Measurements from ENCODE around the gene CRACR2B. TPM values are rescaled to one million over a fixed set of nuclear protein-coding genes. Genes with fewer than 3 reads are reported as not detected.

The CRACR2B gene
- total and polyA plus RNA-seq, 2 of the 13 experiments (the other 11 are each of a cell fraction or from before 2014, with no cell fraction given), result 14.9 to 21.0 TPM

- TF ChIP-seq ATF7 (IDR thresholded peaks at IDR 0.05), result no peak
- TF ChIP-seq ATF7 (CRISPR knock-in tag; IDR thresholded peaks at IDR 0.05), result no peak
- TF ChIP-seq UBTF (CRISPR knock-in tag; IDR thresholded peaks at IDR 0.05), result peak; percentile 53; the same call in 1 of the 2 replicates
- TF ChIP-seq PHB2 (IDR thresholded peaks at IDR 0.05; ENCODE audit: partially characterized antibody), result no peak
- TF ChIP-seq ZNF574 (CRISPR knock-in tag; IDR thresholded peaks at IDR 0.05), result peak; percentile 47; the same call in 1 of the 2 replicates
- TF ChIP-seq TGIF2 (CRISPR knock-in tag; IDR thresholded peaks at IDR 0.05), result peak; percentile 20; the same call in 1 of the 2 replicates
- TF ChIP-seq E2F1 (CRISPR knock-in tag; IDR thresholded peaks at IDR 0.05), result no peak
- peak; percentile 68 for TF ChIP-seq RBFOX2 (IDR thresholded peaks at IDR 0.05; ENCODE audit: low read depth, low read length)
- TF ChIP-seq ZBTB33 (CRISPR knock-in tag; IDR thresholded peaks at IDR 0.05), result 0 out of 2 replicates have a peak, but pooled peaks have one; percentile 10
- no peak for TF ChIP-seq ZNF3 (CRISPR knock-in tag; IDR thresholded peaks at IDR 0.05)
- TF ChIP-seq PITX1 (CRISPR knock-in tag; IDR thresholded peaks at IDR 0.05), result no peak
- 0 out of 2 replicates have a peak, but pooled peaks have one; percentile 5 for TF ChIP-seq IRF9 (CRISPR knock-in tag; IDR thresholded peaks at IDR 0.05; ENCODE audit: borderline replicate concordance)
- no peak for TF ChIP-seq GLI4 (CRISPR knock-in tag; IDR thresholded peaks at IDR 0.05; ENCODE audit: borderline replicate concordance)
- TF ChIP-seq CENPT (CRISPR knock-in tag; IDR thresholded peaks at IDR 0.05; ENCODE audit: low read depth), result 0 out of 2 replicates have a peak, but pooled peaks have one; percentile 34
- TF ChIP-seq ZNF816 (CRISPR knock-in tag; IDR thresholded peaks at IDR 0.05; ENCODE audit: borderline replicate concordance), result no peak
- TF ChIP-seq ZNF414 (CRISPR knock-in tag; IDR thresholded peaks at IDR 0.05), result no peak
- no peak for TF ChIP-seq ZFP90 (CRISPR knock-in tag; IDR thresholded peaks at IDR 0.05; ENCODE audit: borderline replicate concordance)
Measured at GRCh38 chr11:798093-798713, 29.5 kb upstream of the CRACR2B start, which contains the start of gene SLC25A22 (continued).

Measured in HepG2 (cell line).